Upper lobe of left lung (tissue), 6 donors: ENCODE measurements around the gene RENBP. TPM values are rescaled to one million over a fixed set of nuclear protein-coding genes. Genes with fewer than 3 reads are reported as not detected.

ENCODE experiments used
- ATAC-seq, 2 donors: fragments of 200-7000 bp; cut with Tn5 transposase; one replicate each; pipeline ENCODE4 v1.9.1; 2022; ENCODE audit warnings: mild to moderate bottlenecking in 2 of 2, moderate library complexity in 2 of 2; ENCODE audit not compliant: low FRiP score in 2 of 2
- DNase-seq, 2 donors: peaks; one replicate each; pipeline ENCODE4 v3.0.0-alpha.2; 2019 to 2020
- H3K27ac ChIP-seq, 4 donors: fragments of 200-600 bp; sonication (generic); one replicate each; pipeline ENCODE4 v1.5.1; 2016 to 2019
- H3K27me3 ChIP-seq, 4 donors: fragments of 200-600 bp; sonication (generic); one replicate each; pipeline ENCODE4 v1.5.1; 2017 to 2019
- H3K36me3 ChIP-seq, 4 donors: fragments of 200-600 bp; sonication (generic); one replicate each; pipeline ENCODE4 v1.5.1; 2016 to 2019
- H3K4me1 ChIP-seq, 4 donors: fragments of 200-600 bp; sonication (generic); one replicate each; pipeline ENCODE4 v1.5.1; 2018 to 2019
- H3K4me3 ChIP-seq, 4 donors: fragments of 200-600 bp; sonication (generic); one replicate each; pipeline ENCODE4 v1.5.1; 2017 to 2019; ENCODE audit warnings: mild to moderate bottlenecking in 2 of 4, moderate library complexity in 1 of 4
- H3K9me3 ChIP-seq, 4 donors: fragments of 200-600 bp; sonication (generic); one replicate each; pipeline ENCODE4 v1.5.1; 2018 to 2019
- EP300 ChIP-seq, 4 donors: sonication (generic); formaldehyde crosslinking; IDR thresholded peaks; one replicate each; pipeline ENCODE4 v1.5.1; 2017; ENCODE audit warnings: antibody characterized with exemption in 4 of 4, control low read depth in 2 of 4
- POLR2A ChIP-seq, 4 donors: fragments of 450-650 bp; IDR thresholded peaks; one replicate each; pipeline ENCODE4 v1.5.1; 2016 to 2017; ENCODE audit warnings: antibody characterized with exemption in 4 of 4, mild to moderate bottlenecking in 2 of 4
- POLR2AphosphoS5 ChIP-seq, 2 donors: sonication (generic); formaldehyde crosslinking; IDR thresholded peaks; one replicate each; pipeline ENCODE4 v1.5.1; 2017; ENCODE audit warnings: antibody characterized with exemption in 2 of 2
- WGBS, 2 donors: methylation state at CpG; one replicate each; pipeline ENCODE4 v1.1.5; 2017 to 2018; 5-methylcytosine and 5-hydroxymethylcytosine counted together
- total RNA-seq, 6 donors: library from RNA; depleted of rRNA in 4 of 6; stranded (reverse); fragments of >200 nt in 4 of 6; gene quantifications; one replicate each; pipeline versions ENCODE4 v1.1.0 to v1.2.1, GENCODE V29; 2016 to 2021
- TF ChIP-seq, protein P1 (sequence below), 6 experiments: fragments of 450-650 bp in 4 of 6; fragments of 200-600 bp in 2 of 6; sonication (generic) in 2 of 6; IDR thresholded peaks; one replicate each; pipeline ENCODE4 v1.5.1; 2016 to 2019; ENCODE audit warnings: antibody characterized with exemption in 6 of 6
- donor health status: DM: no; HTN: no; CAD: no; lungs with moderate emphysema.
- donor health status: DM: no; HTN: yes; CAD: no; lungs with severe emphysema.

The RENBP gene
- total RNA-seq, 6 donors from 2014 or later = 32.8 to 81.7 (median 54.5) TPM

GRCh38 chrX:153953342-153953830, 8.9 kb upstream of the RENBP start:
- TF ChIP-seq, protein P1, sequence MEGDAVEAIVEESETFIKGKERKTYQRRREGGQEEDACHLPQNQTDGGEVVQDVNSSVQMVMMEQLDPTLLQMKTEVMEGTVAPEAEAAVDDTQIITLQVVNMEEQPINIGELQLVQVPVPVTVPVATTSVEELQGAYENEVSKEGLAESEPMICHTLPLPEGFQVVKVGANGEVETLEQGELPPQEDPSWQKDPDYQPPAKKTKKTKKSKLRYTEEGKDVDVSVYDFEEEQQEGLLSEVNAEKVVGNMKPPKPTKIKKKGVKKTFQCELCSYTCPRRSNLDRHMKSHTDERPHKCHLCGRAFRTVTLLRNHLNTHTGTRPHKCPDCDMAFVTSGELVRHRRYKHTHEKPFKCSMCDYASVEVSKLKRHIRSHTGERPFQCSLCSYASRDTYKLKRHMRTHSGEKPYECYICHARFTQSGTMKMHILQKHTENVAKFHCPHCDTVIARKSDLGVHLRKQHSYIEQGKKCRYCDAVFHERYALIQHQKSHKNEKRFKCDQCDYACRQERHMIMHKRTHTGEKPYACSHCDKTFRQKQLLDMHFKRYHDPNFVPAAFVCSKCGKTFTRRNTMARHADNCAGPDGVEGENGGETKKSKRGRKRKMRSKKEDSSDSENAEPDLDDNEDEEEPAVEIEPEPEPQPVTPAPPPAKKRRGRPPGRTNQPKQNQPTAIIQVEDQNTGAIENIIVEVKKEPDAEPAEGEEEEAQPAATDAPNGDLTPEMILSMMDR (IDR thresholded peaks at IDR 0.05) = peak; percentile 93 to 99 (median 98)
- TF ChIP-seq POLR2AphosphoS5 (IDR thresholded peaks at IDR 0.05) = peak in 1 of 2 donors; percentile 18
- TF ChIP-seq EP300 (IDR thresholded peaks at IDR 0.05) = no peak
- no peak for TF ChIP-seq POLR2A (IDR thresholded peaks at IDR 0.05)
- no peak overlapping the region for H3K4me3 ChIP-seq
- WGBS, 2 donors = 38% methylated on average over 33 of the region's 33 CpGs; no CpG with 5 or more reads in 1 of the 2 donors
- H3K27ac ChIP-seq = no peak overlapping the region
- H3K36me3 ChIP-seq = peaks cover 0 to 98% (median 66%) of the 10 kb centered on the region in 4 donors
- H3K27me3 ChIP-seq = no peaks in the 10 kb centered on the region
- peak; percentile 73 to 89 for ATAC-seq
- no peaks in the 10 kb centered on the region for H3K9me3 ChIP-seq
- H3K4me1 ChIP-seq = peaks cover 9 to 17% (median 10%) of the 10 kb centered on the region in 4 donors
- DNase-seq = peak in 1 of 2 donors; percentile 75

- no peak overlapping the region for H3K27ac ChIP-seq
- peaks cover 0 to 92% (median 61%) of the 10 kb centered on the region in 4 donors for H3K36me3 ChIP-seq
- no peaks in the 10 kb centered on the region for H3K9me3 ChIP-seq
- no peaks in the 10 kb centered on the region for H3K27me3 ChIP-seq
- DNase-seq = no peak
- ATAC-seq = no peak
- no peak for TF ChIP-seq POLR2AphosphoS5 (IDR thresholded peaks at IDR 0.05)
- no peak for TF ChIP-seq POLR2A (IDR thresholded peaks at IDR 0.05)
- TF ChIP-seq EP300 (IDR thresholded peaks at IDR 0.05) = no peak
- TF ChIP-seq, protein P1 (IDR thresholded peaks at IDR 0.05) = no peak
- no peak overlapping the region for H3K4me3 ChIP-seq
- 92 to 93% methylated on average over 9 to 19 of the region's 32 CpGs for WGBS, 2 donors
- H3K4me1 ChIP-seq = peaks cover 10 to 26% (median 12%) of the 10 kb centered on the region in 4 donors
Measured at GRCh38 chrX:153952373-153953026, 8.1 kb upstream of the RENBP start.

- Histone ChIP-seq H3K4me3 (no peak overlapping the region), H3K36me3 (peaks cover 0 to 86% (median 57%) of the 10 kb centered on the region in 4 donors), H3K27ac (no peak overlapping the region), H3K27me3 (no peaks in the 10 kb centered on the region), H3K4me1 (peaks cover 10 to 31% (median 12%) of the 10 kb centered on the region in 4 donors), H3K9me3 (no peaks in the 10 kb centered on the region)
- DNase-seq = no peak
- no peak for ATAC-seq
- WGBS, 2 donors = 96 to 100% methylated on average over 6 to 23 of the region's 28 CpGs
- TF ChIP-seq POLR2A (IDR thresholded peaks at IDR 0.05) (no peak), POLR2AphosphoS5 (IDR thresholded peaks at IDR 0.05) (no peak), EP300 (IDR thresholded peaks at IDR 0.05) (no peak)
- TF ChIP-seq, protein P1 (IDR thresholded peaks at IDR 0.05) = no peak
Measured at GRCh38 chrX:153951683-153952372, 7.4 kb upstream of the RENBP start.

- Histone ChIP-seq H3K27me3 (no peaks in the 10 kb centered on the region), H3K4me1 (peaks cover 10 to 33% (median 12%) of the 10 kb centered on the region in 4 donors), H3K36me3 (peaks cover 0 to 69% (median 49%) of the 10 kb centered on the region in 4 donors), H3K9me3 (no peaks in the 10 kb centered on the region), H3K4me3 (no peak overlapping the region), H3K27ac (peak overlapping the region in 2 of 4 donors; percentile 69 to 78)
- no peak for DNase-seq
- WGBS, 2 donors = 60 to 93% methylated on average over 1 to 19 of the region's 19 CpGs
- ATAC-seq = no peak
- no peak for TF ChIP-seq POLR2AphosphoS5 (IDR thresholded peaks at IDR 0.05)
- TF ChIP-seq EP300 (IDR thresholded peaks at IDR 0.05) = no peak
- TF ChIP-seq, protein P1 (IDR thresholded peaks at IDR 0.05) = no peak
- no peak for TF ChIP-seq POLR2A (IDR thresholded peaks at IDR 0.05)
Measured at GRCh38 chrX:153950127-153950526, 5.7 kb upstream of the RENBP start.
